HG03135 (cell line): ENCODE data around the gene ZNF143.
A peak's percentile ranks its signal among the peaks of the same experiment; 100 is the strongest.

Experiments
- ATAC-seq: cut with Tn5 transposase; IDR thresholded peaks from one replicate; pipeline ENCODE4 v1.9.1; 2021; ENCODE audit warnings: mild to moderate bottlenecking, moderate library complexity; ENCODE audit not compliant: unreplicated experiment

Gene ZNF143

DNA sequence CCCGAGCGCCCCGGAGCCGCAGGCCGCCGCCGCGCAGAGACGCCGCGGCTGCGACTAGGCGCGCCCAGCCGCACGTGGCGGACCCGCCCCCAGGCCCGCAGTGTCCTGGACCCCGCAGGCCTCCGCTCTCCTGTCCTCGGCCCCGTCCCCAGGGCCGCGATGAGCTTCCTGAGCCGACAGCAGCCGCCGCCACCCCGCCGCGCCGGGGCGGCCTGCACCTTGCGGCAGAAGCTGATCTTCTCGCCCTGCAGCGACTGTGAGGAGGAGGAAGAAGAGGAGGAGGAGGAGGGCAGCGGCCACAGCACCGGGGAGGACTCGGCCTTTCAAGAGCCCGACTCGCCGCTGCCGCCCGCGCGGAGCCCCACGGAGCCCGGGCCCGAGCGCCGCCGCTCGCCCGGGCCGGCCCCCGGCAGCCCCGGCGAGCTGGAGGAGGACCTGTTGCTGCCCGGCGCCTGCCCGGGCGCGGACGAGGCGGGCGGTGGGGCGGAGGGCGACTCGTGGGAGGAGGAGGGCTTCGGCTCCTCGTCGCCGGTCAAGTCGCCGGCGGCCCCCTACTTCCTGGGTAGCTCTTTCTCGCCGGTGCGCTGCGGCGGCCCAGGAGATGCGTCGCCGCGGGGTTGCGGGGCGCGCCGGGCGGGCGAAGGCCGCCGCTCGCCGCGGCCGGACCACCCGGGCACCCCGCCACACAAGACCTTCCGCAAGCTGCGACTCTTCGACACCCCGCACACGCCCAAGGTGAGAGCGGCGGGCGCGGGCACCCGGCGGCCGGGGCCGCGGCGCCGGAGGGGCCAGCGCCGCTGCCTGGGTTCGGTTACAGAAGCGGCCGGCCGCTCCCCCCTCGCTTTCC, 113.2 kb downstream of the ZNF143 start:
- peak; percentile 4 for ATAC-seq

DNA sequence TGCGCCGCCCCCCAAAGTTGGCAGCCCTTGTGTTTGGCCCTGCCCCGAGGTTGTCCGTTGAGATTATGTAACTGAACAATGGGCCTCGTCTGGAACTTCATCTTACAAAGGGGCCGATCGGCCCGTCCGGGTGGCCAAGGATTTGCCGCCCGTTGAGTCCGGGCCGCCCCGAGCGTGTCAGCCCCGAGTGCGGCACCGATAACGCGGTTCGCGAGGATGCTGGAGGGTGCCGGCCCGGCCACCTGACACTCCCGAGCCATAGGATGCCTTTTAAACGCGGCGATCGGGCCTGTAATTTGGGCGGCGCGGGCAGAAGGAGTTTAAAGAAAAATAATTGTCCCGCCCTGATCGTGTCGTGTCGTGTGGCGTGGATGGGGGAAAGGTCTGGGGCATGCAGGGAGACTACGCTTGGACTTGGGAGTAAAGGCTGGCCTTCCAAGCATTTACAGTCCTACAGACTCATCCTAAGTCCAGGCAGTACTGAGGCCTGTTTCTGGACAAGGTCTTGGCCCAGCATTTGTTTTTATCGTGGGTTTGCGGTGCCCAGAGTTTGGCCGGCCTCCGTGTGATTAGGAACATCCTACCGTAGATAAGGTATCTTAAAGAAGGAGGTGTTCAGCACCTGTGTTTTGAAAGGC, 113.9 kb downstream of the ZNF143 start:
- no peak for ATAC-seq

DNA sequence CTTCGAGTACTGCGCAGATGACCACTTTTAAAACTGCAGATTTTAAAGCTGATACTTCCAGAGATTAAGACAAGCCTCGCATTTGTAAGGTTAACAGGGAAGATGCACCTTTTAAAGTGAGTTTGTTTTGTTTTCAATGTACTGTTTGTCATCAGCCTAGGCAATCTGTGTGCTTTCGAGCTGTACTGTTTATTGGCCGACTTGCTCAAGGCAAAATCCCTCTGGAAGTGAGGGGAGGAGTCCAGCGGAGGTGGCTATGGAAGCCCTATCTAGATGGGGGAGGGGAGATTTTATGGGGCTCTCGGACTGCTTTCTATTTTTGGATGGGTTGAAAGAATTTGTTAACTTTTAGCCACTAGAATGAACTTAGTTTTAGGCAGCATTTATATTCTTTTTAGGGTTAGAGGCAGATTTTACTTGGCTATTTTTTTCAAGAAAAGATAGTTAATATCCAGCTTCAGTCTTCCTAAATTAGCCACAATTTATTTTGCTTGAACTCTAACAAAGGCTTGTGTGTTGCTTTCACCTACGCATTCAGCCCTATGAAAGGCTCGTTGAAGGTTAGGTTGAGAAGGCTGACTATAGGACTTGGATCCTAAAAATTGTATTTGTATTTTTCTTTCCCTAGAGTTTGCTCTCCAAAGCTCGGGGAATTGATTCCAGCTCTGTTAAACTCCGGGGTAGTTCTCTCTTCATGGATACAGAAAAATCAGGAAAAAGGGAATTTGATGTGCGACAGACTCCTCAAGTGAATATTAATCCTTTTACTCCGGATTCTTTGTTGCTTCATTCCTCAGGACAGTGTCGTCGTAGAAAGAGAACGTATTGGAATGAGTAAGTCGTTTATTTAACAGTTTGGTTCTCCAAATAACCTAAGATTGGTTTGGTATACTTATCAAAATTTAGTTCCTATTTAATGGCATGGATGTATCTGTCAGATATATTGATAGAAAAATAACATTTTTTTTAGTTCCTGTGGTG, 114.7 kb downstream of the ZNF143 start:
- no peak for ATAC-seq

DNA sequence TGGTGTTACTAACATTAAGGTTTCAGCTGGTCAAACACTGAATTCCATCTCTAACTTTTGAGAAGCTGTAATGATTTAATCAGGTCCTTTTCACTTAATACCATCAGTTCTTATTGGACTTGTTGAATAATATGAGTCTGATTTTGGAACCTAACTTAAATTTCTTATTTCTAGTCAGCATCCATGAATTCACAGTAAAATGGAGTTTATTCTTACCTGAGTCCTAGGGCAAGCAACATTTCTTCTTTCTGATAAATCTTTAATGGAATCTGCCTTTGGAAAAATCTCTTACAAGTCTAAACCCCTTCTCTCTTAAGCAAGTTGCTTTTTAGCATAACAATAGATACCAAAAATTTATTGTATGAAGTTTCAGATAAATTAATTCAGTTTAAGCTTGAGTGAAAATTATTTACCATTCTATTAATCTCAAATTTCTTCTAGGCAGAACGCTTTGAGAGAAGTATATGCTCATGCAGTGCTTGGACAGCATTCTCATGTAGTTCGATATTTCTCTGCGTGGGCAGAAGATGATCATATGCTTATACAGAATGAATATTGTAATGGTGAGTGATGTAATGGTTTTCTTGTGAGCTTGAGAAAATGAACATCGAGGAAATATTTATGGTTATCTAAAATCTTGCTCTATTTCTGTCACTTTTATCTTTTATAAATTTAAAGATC, 116.0 kb downstream of the ZNF143 start:
- no peak for ATAC-seq

DNA sequence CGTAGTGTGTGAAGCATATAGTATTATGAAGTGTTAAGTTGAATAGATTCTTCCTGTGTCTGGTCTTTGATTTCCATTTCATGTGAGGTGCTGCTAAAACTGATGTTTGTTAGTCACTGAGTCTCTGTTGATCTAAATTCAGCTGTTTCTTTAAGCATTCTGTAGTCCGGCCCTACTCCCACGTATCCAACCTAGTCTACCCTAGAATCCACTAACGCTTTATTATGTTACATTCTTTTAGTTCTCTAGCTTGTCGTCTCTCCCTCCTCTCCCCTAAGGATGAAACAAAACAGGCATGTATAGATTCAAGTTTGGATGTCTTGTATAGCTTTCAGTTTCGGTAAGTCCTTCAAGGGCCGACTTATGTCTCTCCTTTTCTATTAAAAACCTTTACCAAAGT, 116.7 kb downstream of the ZNF143 start:
- no peak for ATAC-seq
